OCI-LY1 (cell line): Measurements from ENCODE around the gene LMF1.

Experiments used
- H2AFZ ChIP-seq: fragments of 200-600 bp; sonication (generic), shearing (Covaris generic); 2 replicates; pipeline ENCODE4 v1.6.0; 2014; ENCODE audit warnings: antibody characterized with exemption, mild to moderate bottlenecking, low read length
- H3F3A ChIP-seq: fragments of 200-600 bp; sonication (generic), shearing (Covaris generic); 2 replicates; pipeline ENCODE4 v1.6.0; 2014; ENCODE audit warnings: mild to moderate bottlenecking, antibody characterized with exemption, low read length, moderate library complexity; ENCODE audit not compliant: insufficient read depth
- H3K27ac ChIP-seq: fragments of 200-600 bp; sonication (generic); 2 replicates; pipeline ENCODE4 v1.5.1; 2014; ENCODE audit warnings: low read length, mixed run types, mild to moderate bottlenecking, low read depth; ENCODE audit not compliant: poor library complexity, severe bottlenecking
- H3K27me3 ChIP-seq: fragments of 200-600 bp; sonication (generic); 2 replicates; pipeline ENCODE4 v1.6.0; 2014; ENCODE audit warnings: antibody characterized with exemption, mild to moderate bottlenecking, low read length, moderate library complexity; ENCODE audit not compliant: insufficient read depth
- H3K36me3 ChIP-seq: fragments of 200-600 bp; sonication (generic); 2 replicates; pipeline ENCODE4 v1.6.1; 2014; ENCODE audit warnings: mild to moderate bottlenecking, antibody characterized with exemption, low read length, moderate library complexity, mixed read lengths; ENCODE audit not compliant: insufficient read depth
- H3K4me1 ChIP-seq: fragments of 200-600 bp; sonication (generic); 2 replicates; pipeline ENCODE4 v1.5.1; 2014; ENCODE audit warnings: mild to moderate bottlenecking, low read length, moderate library complexity; ENCODE audit not compliant: insufficient read depth, severe bottlenecking
- H3K4me2 ChIP-seq: fragments of 200-600 bp; sonication (generic), shearing (Covaris generic); 2 replicates; pipeline ENCODE4 v1.6.1; 2014; ENCODE audit warnings: low read length
- H3K4me3 ChIP-seq: fragments of 200-600 bp; sonication (generic); 2 replicates; pipeline ENCODE4 v1.5.1; 2014; ENCODE audit warnings: low read length, low read depth, mild to moderate bottlenecking, mixed read lengths; ENCODE audit not compliant: poor library complexity, severe bottlenecking
- H3K79me2 ChIP-seq: fragments of 200-600 bp; shearing (Covaris generic); 2 replicates; pipeline ENCODE4 v1.6.1; 2016; ENCODE audit warnings: mixed run types, low read length, mixed read lengths; ENCODE audit not compliant: insufficient read depth
- H3K9ac ChIP-seq: fragments of 200-600 bp; sonication (generic), shearing (Covaris generic); 2 replicates; pipeline ENCODE4 v1.6.1; 2014; ENCODE audit warnings: mild to moderate bottlenecking, low read length, mixed read lengths
- H3K9me2 ChIP-seq: fragments of 200-600 bp; sonication (generic), shearing (Covaris generic); 2 replicates; pipeline ENCODE4 v1.6.1; 2014; ENCODE audit warnings: low read depth, mild to moderate bottlenecking, low read length, mixed read lengths
- H3K9me3 ChIP-seq: fragments of 200-600 bp; shearing (Covaris generic); 2 replicates; pipeline ENCODE4 v1.6.1; 2014; ENCODE audit warnings: low read length, mixed read lengths
- H4K20me1 ChIP-seq: fragments of 200-600 bp; sonication (generic), shearing (Covaris generic); 2 replicates; pipeline ENCODE4 v1.6.0; 2016; ENCODE audit warnings: mild to moderate bottlenecking, low read length; ENCODE audit not compliant: insufficient read depth
- CTCF ChIP-seq: fragments of 200-600 bp; sonication (generic), shearing (Covaris generic); IDR thresholded peaks from 2 replicates; pipeline ENCODE4 v1.5.1; 2017; ENCODE audit warnings: mild to moderate bottlenecking, antibody characterized with exemption, low read length, moderate library complexity, mixed read lengths
- EZH2 ChIP-seq: fragments of 200-600 bp; sonication (generic), shearing (Covaris generic); IDR thresholded peaks from 2 replicates; pipeline ENCODE4 v1.8.0; 2017; ENCODE audit warnings: borderline replicate concordance, mixed run types, mild to moderate bottlenecking, antibody characterized with exemption, low read length, moderate library complexity, mixed read lengths

LMF1 gene

GRCh38 chr16:832652-833336, 138.0 kb downstream of the LMF1 start:
- no peaks in the 10 kb centered on the region for H3K4me1 ChIP-seq
- no peak overlapping the region for H2AFZ ChIP-seq
- peaks cover 4% of the 10 kb centered on the region; the same call in 1 of the 2 replicates for H3K27me3 ChIP-seq
- H3F3A ChIP-seq: no peaks in the 10 kb centered on the region
- H3K9me3 ChIP-seq: peaks cover 9% of the 10 kb centered on the region
- H3K4me2 ChIP-seq: no peak overlapping the region
- no peaks in the 10 kb centered on the region; the same call in 1 of the 2 replicates for H3K36me3 ChIP-seq
- H3K9me2 ChIP-seq: no peaks in the 10 kb centered on the region
- H4K20me1 ChIP-seq: no peaks in the 10 kb centered on the region
- H3K4me3 ChIP-seq: no peak overlapping the region
- no peak for TF ChIP-seq CTCF
- no peak for TF ChIP-seq EZH2
- no peak overlapping the region for H3K27ac ChIP-seq
- H3K9ac ChIP-seq: no peak overlapping the region
- no peaks in the 10 kb centered on the region for H3K79me2 ChIP-seq

GRCh38 chr16:831571-832413, 139.0 kb downstream of the LMF1 start:
- H3K9me3 ChIP-seq: peaks cover 6% of the 10 kb centered on the region
- no peaks in the 10 kb centered on the region for H3F3A ChIP-seq
- peaks cover 4% of the 10 kb centered on the region; the same call in 1 of the 2 replicates for H3K27me3 ChIP-seq
- H3K36me3 ChIP-seq: no peaks in the 10 kb centered on the region; the same call in 1 of the 2 replicates
- H4K20me1 ChIP-seq: no peaks in the 10 kb centered on the region
- H3K9ac ChIP-seq: no peak overlapping the region
- H2AFZ ChIP-seq: no peak overlapping the region
- TF ChIP-seq EZH2: no peak
- H3K4me1 ChIP-seq: no peaks in the 10 kb centered on the region
- no peaks in the 10 kb centered on the region for H3K9me2 ChIP-seq
- H3K79me2 ChIP-seq: no peaks in the 10 kb centered on the region
- no peak overlapping the region for H3K4me3 ChIP-seq
- H3K4me2 ChIP-seq: no peak overlapping the region
- H3K27ac ChIP-seq: no peak overlapping the region

- H3K9me3 ChIP-seq: peaks cover under 1% of the 10 kb centered on the region; the same call in 1 of the 2 replicates
- H3K9ac ChIP-seq: no peak overlapping the region
- no peak overlapping the region for H3K4me2 ChIP-seq
- no peaks in the 10 kb centered on the region for H4K20me1 ChIP-seq
- H3K27ac ChIP-seq: no peak overlapping the region
- H3K79me2 ChIP-seq: no peaks in the 10 kb centered on the region
- TF ChIP-seq EZH2: no peak
- no peak for TF ChIP-seq CTCF
- no peak overlapping the region for H2AFZ ChIP-seq
- H3K9me2 ChIP-seq: no peaks in the 10 kb centered on the region
- peaks cover 4% of the 10 kb centered on the region; the same call in 1 of the 2 replicates for H3K27me3 ChIP-seq
- H3K4me1 ChIP-seq: no peaks in the 10 kb centered on the region
- no peak overlapping the region for H3K4me3 ChIP-seq
- no peaks in the 10 kb centered on the region for H3F3A ChIP-seq
- no peaks in the 10 kb centered on the region; the same call in 1 of the 2 replicates for H3K36me3 ChIP-seq
Measured at GRCh38 chr16:830871-831570, 139.8 kb downstream of the LMF1 start.
